Mesenchymal stem cell (in vitro differentiated cells and primary cell): ENCODE results near the gene SLIT3.

Source experiments
- DNase-seq: peaks from one replicate; pipeline ENCODE4 v3.0.0-alpha.2; 2013
- H2AFZ ChIP-seq: one replicate; pipeline ENCODE4 v1.6.1; 2013; ENCODE audit warnings: low read depth, mild to moderate bottlenecking, control low read depth, inconsistent platforms, low read length, moderate library complexity
- H2AK5ac ChIP-seq: 2 replicates; pipeline ENCODE4 v1.6.1; 2013; ENCODE audit warnings: low read length, moderate library complexity, mild to moderate bottlenecking, inconsistent platforms; ENCODE audit not compliant: severe bottlenecking
- H2BK120ac ChIP-seq: one replicate; pipeline ENCODE4 v1.6.1; 2013; ENCODE audit warnings: low read depth, mild to moderate bottlenecking, inconsistent platforms, low read length, moderate library complexity
- H2BK12ac ChIP-seq, 2 experiments: one replicate each; pipeline ENCODE4 v1.6.1; 2013; ENCODE audit warnings: inconsistent platforms in 2 of 2, low read length in 2 of 2, mild to moderate bottlenecking in 2 of 2, moderate library complexity in 2 of 2, control low read depth in 1 of 2
- H2BK15ac ChIP-seq: one replicate; pipeline ENCODE4 v1.6.1; 2013; ENCODE audit warnings: mild to moderate bottlenecking, low read depth, inconsistent platforms; ENCODE audit not compliant: poor library complexity, severe bottlenecking
- H2BK5ac ChIP-seq: 2 replicates; pipeline ENCODE4 v1.6.1; 2013; ENCODE audit warnings: low read depth, mild to moderate bottlenecking, low read length, control low read depth, inconsistent platforms; ENCODE audit not compliant: poor library complexity, severe bottlenecking
- H3K14ac ChIP-seq, 2 experiments: one replicate each; pipeline ENCODE4 v1.6.1; 2013; ENCODE audit warnings: inconsistent platforms in 2 of 2, low read length in 2 of 2, control low read depth in 1 of 2, mild to moderate bottlenecking in 1 of 2, moderate library complexity in 1 of 2
- H3K18ac ChIP-seq, 2 experiments: one replicate each; pipeline ENCODE4 v1.6.1; 2013; ENCODE audit warnings: inconsistent platforms in 2 of 2, low read length in 2 of 2, control low read depth in 1 of 2, low read depth in 1 of 2, mild to moderate bottlenecking in 1 of 2
- H3K23ac ChIP-seq, 2 experiments: one replicate each; pipeline ENCODE4 v1.6.1; 2013; ENCODE audit warnings: inconsistent platforms in 2 of 2, low read length in 2 of 2, mild to moderate bottlenecking in 2 of 2, moderate library complexity in 2 of 2, control low read depth in 1 of 2
- H3K27ac ChIP-seq: 2 replicates; pipeline ENCODE4 v1.5.1; 2013; ENCODE audit warnings: mild to moderate bottlenecking, moderate library complexity, low read length, control low read depth, inconsistent platforms; ENCODE audit not compliant: poor library complexity, severe bottlenecking
- H3K27me3 ChIP-seq, 2 experiments: 2 replicates each; pipeline versions ENCODE4 v1.6.1 to v1.7.0; 2013; ENCODE audit warnings: low read length in 2 of 2, mild to moderate bottlenecking in 2 of 2, moderate library complexity in 2 of 2, control low read depth in 1 of 2, inconsistent platforms in 1 of 2; ENCODE audit not compliant: control insufficient read depth in 1 of 2, insufficient read depth in 1 of 2
- H3K36me3 ChIP-seq, 2 experiments: 2 replicates each; pipeline versions ENCODE4 v1.6.1 to v1.7.0; 2013; ENCODE audit warnings: low read length in 2 of 2, control low read depth in 1 of 2, inconsistent platforms in 1 of 2, low read depth in 1 of 2, mild to moderate bottlenecking in 1 of 2; ENCODE audit not compliant: insufficient read depth in 2 of 2, control insufficient read depth in 1 of 2
- H3K4ac ChIP-seq, 2 experiments: one replicate each; pipeline ENCODE4 v1.6.1; 2013; ENCODE audit warnings: inconsistent platforms in 2 of 2, low read length in 2 of 2, mild to moderate bottlenecking in 2 of 2, moderate library complexity in 2 of 2, control low read depth in 1 of 2, low read depth in 1 of 2
- H3K4me1 ChIP-seq: 2 replicates; pipeline ENCODE4 v1.6.1; 2013; ENCODE audit warnings: low read depth, low read length, control low read depth; ENCODE audit not compliant: control insufficient read depth, insufficient read depth
- H3K4me2 ChIP-seq: 2 replicates; pipeline ENCODE4 v1.6.1; 2013; ENCODE audit warnings: low read length, mild to moderate bottlenecking, inconsistent platforms; ENCODE audit not compliant: poor library complexity, severe bottlenecking
- H3K4me3 ChIP-seq, 2 experiments: 2 replicates each; pipeline versions ENCODE4 v1.5.1 to v1.7.0; 2013; ENCODE audit warnings: low read length in 2 of 2, mild to moderate bottlenecking in 2 of 2, control low read depth in 1 of 2, low read depth in 1 of 2; ENCODE audit not compliant: insufficient read depth in 1 of 2
- H3K79me1 ChIP-seq: replicated peaks from 2 replicates; pipeline ENCODE4 v1.6.1; 2013; ENCODE audit warnings: mild to moderate bottlenecking, control low read depth, low read length, inconsistent platforms; ENCODE audit not compliant: poor library complexity, severe bottlenecking
- H3K9ac ChIP-seq: 2 replicates; pipeline ENCODE4 v1.7.0; 2013; ENCODE audit warnings: mild to moderate bottlenecking, low read length, moderate library complexity
- H3K9me3 ChIP-seq: 2 replicates; pipeline ENCODE4 v1.7.0; 2013; ENCODE audit warnings: mild to moderate bottlenecking, low read length; ENCODE audit not compliant: control insufficient read depth
- H4K8ac ChIP-seq: one replicate; pipeline ENCODE4 v1.6.1; 2013; ENCODE audit warnings: inconsistent platforms, mild to moderate bottlenecking, low read length, moderate library complexity
- H4K91ac ChIP-seq: one replicate; pipeline ENCODE4 v1.6.1; 2013; ENCODE audit warnings: mild to moderate bottlenecking, low read length, inconsistent platforms
- WGBS: methylation state at CpG from one replicate; pipeline ENCODE4 v1.1.7; 2013; ENCODE audit warnings: mixed read lengths; 5-methylcytosine and 5-hydroxymethylcytosine counted together

Gene SLIT3

GRCh38 chr5:169225830-169226356 is 75.0 kb downstream of the SLIT3 start:
- Histone ChIP-seq H3K4me3 (no peak overlapping the region), H3K36me3 (peaks cover 0 to 16% of the 10 kb centered on the region in 2 experiments), H3K9ac (no peak overlapping the region), H3K79me1 (no peaks in the 10 kb centered on the region), H3K4me2 (no peak overlapping the region), H3K4ac (no peak overlapping the region), H3K27me3 (no peaks in the 10 kb centered on the region), H3K27ac (no peak overlapping the region), H2BK5ac (no peak overlapping the region), H3K4me1 (peaks cover 2% of the 10 kb centered on the region), H2BK12ac (no peak overlapping the region), H4K8ac (no peak overlapping the region), H2BK120ac (no peak overlapping the region), H3K18ac (no peak overlapping the region), H4K91ac (no peak overlapping the region), H3K9me3 (no peaks in the 10 kb centered on the region), H3K14ac (no peak overlapping the region), H3K23ac (no peak overlapping the region), H2AFZ (no peak overlapping the region), H2BK15ac (no peak overlapping the region), H2AK5ac (no peak overlapping the region)
- no peak for DNase-seq
- WGBS, result 98% methylated on average over 5 of the region's 6 CpGs

DNA sequence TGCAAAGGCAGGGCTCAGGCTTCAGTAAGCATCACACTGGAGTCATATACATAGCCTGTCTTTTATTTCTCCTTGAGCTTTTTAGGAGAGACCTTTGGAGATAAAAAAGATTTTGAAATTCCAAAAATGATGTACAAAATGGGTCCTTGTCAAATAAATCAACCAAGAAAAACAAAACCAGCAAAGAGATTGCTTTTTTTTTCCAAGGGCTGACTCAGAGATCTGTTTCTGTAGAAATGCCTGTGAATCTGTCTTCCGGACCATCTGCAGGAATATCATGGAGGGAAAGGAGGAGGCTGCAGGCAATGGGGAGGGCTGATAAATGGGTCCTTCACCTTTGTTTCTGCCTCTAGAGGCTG is 77.4 kb downstream of the SLIT3 start:
- Histone ChIP-seq H3K9ac (no peak overlapping the region), H3K9me3 (no peaks in the 10 kb centered on the region), H2AK5ac (no peak overlapping the region), H3K18ac (no peak overlapping the region), H4K91ac (no peak overlapping the region), H3K23ac (no peak overlapping the region), H2BK5ac (no peak overlapping the region), H3K4ac (no peak overlapping the region), H3K79me1 (no peaks in the 10 kb centered on the region), H3K14ac (no peak overlapping the region), H3K4me3 (no peak overlapping the region), H3K4me2 (no peak overlapping the region), H3K27me3 (no peaks in the 10 kb centered on the region), H4K8ac (no peak overlapping the region), H3K36me3 (peaks cover 0 to 28% of the 10 kb centered on the region in 2 experiments), H2BK120ac (no peak overlapping the region), H2BK15ac (no peak overlapping the region), H3K4me1 (peaks cover 2% of the 10 kb centered on the region), H2BK12ac (no peak overlapping the region), H2AFZ (no peak overlapping the region), H3K27ac (no peak overlapping the region)
- DNase-seq, result no peak
- 57% methylated on average over 1 of the region's 1 CpG for WGBS

GRCh38 chr5:169222934-169223594 is 77.9 kb downstream of the SLIT3 start:
- no peak overlapping the region for H3K9ac ChIP-seq
- H3K79me1 ChIP-seq, result no peaks in the 10 kb centered on the region
- no peak for DNase-seq
- H2AK5ac ChIP-seq, result no peak overlapping the region
- H2BK5ac ChIP-seq, result no peak overlapping the region
- peaks cover 0 to 28% of the 10 kb centered on the region in 2 experiments for H3K36me3 ChIP-seq
- 76% methylated on average over 9 of the region's 9 CpGs for WGBS
- no peak overlapping the region for H4K91ac ChIP-seq
- no peak overlapping the region for H3K4ac ChIP-seq
- H3K23ac ChIP-seq, result no peak overlapping the region
- no peak overlapping the region for H2BK15ac ChIP-seq
- no peak overlapping the region for H3K18ac ChIP-seq
- no peak overlapping the region for H2BK12ac ChIP-seq
- no peak overlapping the region for H2BK120ac ChIP-seq
- no peak overlapping the region for H2AFZ ChIP-seq
- no peak overlapping the region for H3K4me3 ChIP-seq
- H4K8ac ChIP-seq, result no peak overlapping the region
- H3K9me3 ChIP-seq, result no peaks in the 10 kb centered on the region
- peaks cover 2% of the 10 kb centered on the region for H3K4me1 ChIP-seq
- H3K27me3 ChIP-seq, result no peaks in the 10 kb centered on the region
- H3K4me2 ChIP-seq, result no peak overlapping the region
- no peak overlapping the region for H3K14ac ChIP-seq
- no peak overlapping the region for H3K27ac ChIP-seq

GRCh38 chr5:169221519-169221918 is 79.4 kb downstream of the SLIT3 start:
- Histone ChIP-seq H3K4me1 (peaks cover 2% of the 10 kb centered on the region), H3K9me3 (no peaks in the 10 kb centered on the region), H3K14ac (no peak overlapping the region), H3K79me1 (no peaks in the 10 kb centered on the region), H3K18ac (no peak overlapping the region), H2BK15ac (no peak overlapping the region), H2BK12ac (no peak overlapping the region), H4K91ac (no peak overlapping the region), H3K4me2 (no peak overlapping the region), H3K4me3 (no peak overlapping the region), H2AFZ (no peak overlapping the region), H3K27ac (no peak overlapping the region), H3K36me3 (peaks cover 0 to 32% of the 10 kb centered on the region in 2 experiments), H2BK120ac (no peak overlapping the region), H3K23ac (peak overlapping the region in 1 of 2 experiments; percentile 78), H4K8ac (no peak overlapping the region), H3K9ac (no peak overlapping the region), H3K4ac (no peak overlapping the region), H2AK5ac (no peak overlapping the region), H3K27me3 (no peaks in the 10 kb centered on the region), H2BK5ac (no peak overlapping the region)
- WGBS, result 97% methylated on average over 5 of the region's 5 CpGs
- DNase-seq, result no peak
